Astrocyte (in vitro differentiated cells and primary cell): ENCODE results near the gene DCTN5. TPM values are rescaled to one million over a fixed set of nuclear protein-coding genes. Genes with fewer than 3 reads are reported as not detected.
A peak's percentile ranks its signal among the peaks of the same experiment; 100 is the strongest.

Experiments used
- DNase-seq: peaks from one replicate; pipeline ENCODE4 v3.0.0-alpha.2; 2010; ENCODE audit warnings: low read depth
- FAIRE-seq: peaks from 2 replicates; lab custom pipeline; 2011; peaks lifted over from hg19 to GRCh38; lab: Jason Lieb, UNC
- H2AFZ ChIP-seq: 2 replicates; pipeline ENCODE4 v1.6.0; 2012; ENCODE audit warnings: low read depth, low read length, inconsistent platforms
- H3K27ac ChIP-seq: 2 replicates; pipeline ENCODE4 v1.5.1; 2011; ENCODE audit warnings: low read depth, low read length, inconsistent platforms
- H3K27me3 ChIP-seq: 2 replicates; pipeline ENCODE4 v1.6.0; 2011; ENCODE audit warnings: low read length, inconsistent platforms; ENCODE audit not compliant: insufficient read depth
- H3K36me3 ChIP-seq: 2 replicates; pipeline ENCODE4 v1.5.1; 2011; ENCODE audit warnings: low read length, inconsistent platforms; ENCODE audit not compliant: insufficient read depth
- H3K4me1 ChIP-seq: 2 replicates; pipeline ENCODE4 v1.5.1; 2011; ENCODE audit warnings: low read length, inconsistent platforms; ENCODE audit not compliant: insufficient read depth
- H3K4me2 ChIP-seq: 2 replicates; pipeline ENCODE4 v1.6.0; 2012; ENCODE audit warnings: low read length, inconsistent platforms
- H3K4me3 ChIP-seq: 2 replicates; pipeline ENCODE4 v1.5.1; 2011; ENCODE audit warnings: low read depth, mild to moderate bottlenecking, low read length, inconsistent platforms; ENCODE audit not compliant: insufficient read depth
- H3K79me2 ChIP-seq: 2 replicates; pipeline ENCODE4 v1.6.0; 2012; ENCODE audit warnings: mild to moderate bottlenecking, low read length, inconsistent platforms; ENCODE audit not compliant: insufficient read depth
- H3K9ac ChIP-seq: 2 replicates; pipeline ENCODE4 v1.6.0; 2012; ENCODE audit warnings: mild to moderate bottlenecking, low read length, inconsistent platforms
- H3K9me3 ChIP-seq: 2 replicates; pipeline ENCODE4 v1.5.1; 2012; ENCODE audit warnings: low read depth, mild to moderate bottlenecking, low read length, inconsistent platforms; ENCODE audit not compliant: insufficient read depth
- H4K20me1 ChIP-seq: 2 replicates; pipeline ENCODE4 v1.6.0; 2012; ENCODE audit warnings: low read length, inconsistent platforms; ENCODE audit not compliant: insufficient read depth
- H3K27ac Mint-ChIP-seq: one replicate; pipeline ENCODE4 v1.8.0; 2021; ENCODE audit warnings: mild to moderate bottlenecking, mixed read lengths; ENCODE audit not compliant: unreplicated experiment
- H3K27me3 Mint-ChIP-seq: one replicate; pipeline ENCODE4 v1.8.0; 2021; ENCODE audit warnings: low read depth, mixed read lengths; ENCODE audit not compliant: unreplicated experiment
- H3K36me3 Mint-ChIP-seq: one replicate; pipeline ENCODE4 v1.8.0; 2021; ENCODE audit warnings: low read depth, mixed read lengths; ENCODE audit not compliant: unreplicated experiment
- H3K4me1 Mint-ChIP-seq: one replicate; pipeline ENCODE4 v1.8.0; 2021; ENCODE audit warnings: low read depth, mixed read lengths; ENCODE audit not compliant: unreplicated experiment
- H3K4me3 Mint-ChIP-seq: one replicate; pipeline ENCODE4 v1.8.0; 2021; ENCODE audit warnings: mild to moderate bottlenecking, moderate library complexity, mixed read lengths; ENCODE audit not compliant: unreplicated experiment
- H3K9me3 Mint-ChIP-seq: one replicate; pipeline ENCODE4 v1.8.0; 2021; ENCODE audit warnings: mild to moderate bottlenecking, mixed read lengths; ENCODE audit not compliant: unreplicated experiment
- CTCF ChIP-seq: IDR thresholded peaks from 2 replicates; pipeline ENCODE4 v1.5.1; 2011; ENCODE audit warnings: low read depth, mild to moderate bottlenecking, inconsistent platforms, low read length, moderate library complexity; ENCODE audit not compliant: insufficient read depth
- EZH2 ChIP-seq: IDR thresholded peaks from 2 replicates; pipeline ENCODE4 v1.6.1; 2012; ENCODE audit warnings: mild to moderate bottlenecking, low read length, inconsistent platforms; ENCODE audit not compliant: insufficient read depth
- total RNA-seq: library from RNA; stranded (reverse); gene quantifications from 2 replicates; pipeline ENCODE4 v1.2.1, GENCODE V29; 2021

DCTN5 gene
- total RNA-seq, 1 donor from 2014 or later = 117 TPM

- no peaks in the 10 kb centered on the region for H3K27me3 Mint-ChIP-seq
- no peak for DNase-seq
- TF ChIP-seq CTCF (no peak), EZH2 (no peak)
- FAIRE-seq = no peak
- peak overlapping the region; percentile 96 for H3K4me2 ChIP-seq
- peak overlapping the region; percentile 69 for H3K27ac Mint-ChIP-seq
- peaks cover 14% of the 10 kb centered on the region for H3K36me3 Mint-ChIP-seq
- H3K36me3 ChIP-seq = peaks cover 18% of the 10 kb centered on the region
- H2AFZ ChIP-seq = peak overlapping the region; percentile 89
- peak overlapping the region; percentile 85 for H3K27ac ChIP-seq
- peak overlapping the region; percentile 98 for H3K4me3 ChIP-seq
- H4K20me1 ChIP-seq = peaks cover 38% of the 10 kb centered on the region
- H3K9me3 Mint-ChIP-seq = no peaks in the 10 kb centered on the region
- H3K4me1 Mint-ChIP-seq = peaks cover 2% of the 10 kb centered on the region
- H3K9me3 ChIP-seq = no peaks in the 10 kb centered on the region
- H3K27me3 ChIP-seq = no peaks in the 10 kb centered on the region
- peak overlapping the region; percentile 93 for H3K4me3 Mint-ChIP-seq
- H3K4me1 ChIP-seq = peaks cover 6% of the 10 kb centered on the region
- peaks cover 58% of the 10 kb centered on the region for H3K79me2 ChIP-seq
- peak overlapping the region; percentile 95 for H3K9ac ChIP-seq
Observed at GRCh38 chr16:23595246-23595950, 45.9 kb upstream of the DCTN5 start.

GRCh38 chr16:23595951-23596720 is 45.1 kb upstream of the DCTN5 start, which contains the start of gene NDUFAB1:
TSS of gene NDUFAB1 (minus strand) at chr16:23596316. CDS start at chr16:23596290, 26 bp downstream.
- Histone ChIP-seq H3K4me3 (peak within 1 kb of the TSS; percentile 98), H3K79me2 (peaks cover 51% of the 10 kb centered on the region), H3K9me3 (no peaks in the 10 kb centered on the region), H3K9ac (peak within 1 kb of the TSS; percentile 95), H4K20me1 (peaks cover 33% of the 10 kb centered on the region), H3K36me3 (peaks cover 14% of the 10 kb centered on the region), H3K27me3 (no peaks in the 10 kb centered on the region), H3K4me2 (peak within 1 kb of the TSS; percentile 96), H3K27ac (peak within 1 kb of the TSS; percentile 85), H2AFZ (peak within 1 kb of the TSS; percentile 89), H3K4me1 (peaks cover 6% of the 10 kb centered on the region)
- peak; percentile 70 for DNase-seq
- TF ChIP-seq CTCF = peak; percentile 81
- TF ChIP-seq EZH2 = no peak
- H3K4me3 Mint-ChIP-seq = peak within 1 kb of the TSS; percentile 93
- H3K27me3 Mint-ChIP-seq = no peaks in the 10 kb centered on the region
- H3K4me1 Mint-ChIP-seq = peaks cover 2% of the 10 kb centered on the region
- FAIRE-seq = no peak
- peaks cover 10% of the 10 kb centered on the region for H3K36me3 Mint-ChIP-seq
- no peaks in the 10 kb centered on the region for H3K9me3 Mint-ChIP-seq
- peak within 1 kb of the TSS; percentile 69 for H3K27ac Mint-ChIP-seq
